Uterus (tissue), 4 donors: ENCODE results near the gene STK25. TPM values are rescaled to one million over a fixed set of nuclear protein-coding genes. Genes with fewer than 3 reads are reported as not detected.

Experiments
- DNase-seq, 2 donors: peaks; one replicate each; pipeline ENCODE4 v3.0.0-alpha.2; 2019 to 2020
- H3K27ac ChIP-seq, 2 donors: fragments of 200-600 bp; sonication (generic); 1 replicate in 1 of 2; 2 replicates in 1 of 2; pipeline ENCODE4 v1.5.1; 2016 to 2018
- H3K27me3 ChIP-seq, 2 donors: fragments of 200-600 bp; sonication (generic); one replicate each; pipeline ENCODE4 v1.5.1; 2018 to 2019; ENCODE audit warnings: control low read depth in 1 of 2
- H3K36me3 ChIP-seq, 2 donors: fragments of 200-600 bp; sonication (generic); one replicate each; pipeline ENCODE4 v1.5.1; 2019; ENCODE audit warnings: control low read depth in 1 of 2
- H3K4me1 ChIP-seq, 2 donors: fragments of 200-600 bp; sonication (generic); one replicate each; pipeline ENCODE4 v1.5.1; 2018 to 2019; ENCODE audit warnings: control low read depth in 1 of 2
- H3K4me3 ChIP-seq, 2 donors: fragments of 200-600 bp; sonication (generic); 1 replicate in 1 of 2; 2 replicates in 1 of 2; pipeline ENCODE4 v1.5.1; 2018 to 2019; ENCODE audit warnings: mild to moderate bottlenecking in 1 of 2
- H3K9me3 ChIP-seq, 2 donors: fragments of 200-600 bp; sonication (generic); one replicate each; pipeline ENCODE4 v1.5.1; 2019; ENCODE audit warnings: control low read depth in 1 of 2
- POLR2A ChIP-seq, 2 donors: fragments of 450-650 bp; IDR thresholded peaks; one replicate each; pipeline ENCODE4 v1.6.1; 2016; ENCODE audit warnings: antibody characterized with exemption in 2 of 2, mild to moderate bottlenecking in 1 of 2, moderate library complexity in 1 of 2
- intact Hi-C: fragments of 100-400 bp; cut with DNase I; formaldehyde crosslinking; loops from one replicate; pipeline ENCODE4 v1.15.1; 2023; ENCODE audit warnings: low total_unique reads
- total RNA-seq, 4 donors: library from RNA; depleted of rRNA in 3 of 4; stranded (reverse); fragments of >200 nt in 3 of 4; gene quantifications; one replicate each; pipeline versions ENCODE4 v1.1.0 to v1.2.4, GENCODE V29; 2014 to 2023
- TF ChIP-seq, protein P1 (sequence below), 4 experiments: fragments of 200-600 bp in 2 of 4; fragments of 450-650 bp in 2 of 4; sonication (generic) in 2 of 4; IDR thresholded peaks; one replicate each; pipeline ENCODE4 v1.5.1; 2016 to 2019; ENCODE audit warnings: antibody characterized with exemption in 4 of 4, mild to moderate bottlenecking in 2 of 4, moderate library complexity in 1 of 4
- donor health status: DM: yes; HTN: yes; CAD: no.

STK25 gene
- total RNA-seq, 4 donors from 2014 or later = 77.6 to 191 (median 165) TPM

DNA sequence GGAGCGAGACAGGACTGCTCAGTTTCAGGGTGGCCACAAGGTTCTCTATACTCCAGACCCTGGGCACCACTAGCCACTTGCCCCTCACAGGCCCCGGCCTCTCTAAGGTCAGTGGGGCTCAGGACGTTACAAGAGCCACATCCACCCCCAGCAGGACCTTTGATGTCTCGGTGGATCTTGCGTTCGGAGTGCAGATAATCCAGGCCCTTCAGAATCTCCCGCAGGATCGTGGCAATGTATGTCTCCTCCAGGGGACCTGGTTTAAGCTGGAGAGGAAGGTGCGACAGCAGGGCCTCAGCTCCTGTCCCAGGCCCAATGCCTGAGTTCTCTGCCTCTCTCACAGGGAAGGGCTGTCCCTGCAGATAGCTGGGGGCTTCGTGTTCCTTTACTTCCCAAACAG is 8.4 kb downstream of the STK25 start:
- no peak for DNase-seq
- TF ChIP-seq, protein P1, sequence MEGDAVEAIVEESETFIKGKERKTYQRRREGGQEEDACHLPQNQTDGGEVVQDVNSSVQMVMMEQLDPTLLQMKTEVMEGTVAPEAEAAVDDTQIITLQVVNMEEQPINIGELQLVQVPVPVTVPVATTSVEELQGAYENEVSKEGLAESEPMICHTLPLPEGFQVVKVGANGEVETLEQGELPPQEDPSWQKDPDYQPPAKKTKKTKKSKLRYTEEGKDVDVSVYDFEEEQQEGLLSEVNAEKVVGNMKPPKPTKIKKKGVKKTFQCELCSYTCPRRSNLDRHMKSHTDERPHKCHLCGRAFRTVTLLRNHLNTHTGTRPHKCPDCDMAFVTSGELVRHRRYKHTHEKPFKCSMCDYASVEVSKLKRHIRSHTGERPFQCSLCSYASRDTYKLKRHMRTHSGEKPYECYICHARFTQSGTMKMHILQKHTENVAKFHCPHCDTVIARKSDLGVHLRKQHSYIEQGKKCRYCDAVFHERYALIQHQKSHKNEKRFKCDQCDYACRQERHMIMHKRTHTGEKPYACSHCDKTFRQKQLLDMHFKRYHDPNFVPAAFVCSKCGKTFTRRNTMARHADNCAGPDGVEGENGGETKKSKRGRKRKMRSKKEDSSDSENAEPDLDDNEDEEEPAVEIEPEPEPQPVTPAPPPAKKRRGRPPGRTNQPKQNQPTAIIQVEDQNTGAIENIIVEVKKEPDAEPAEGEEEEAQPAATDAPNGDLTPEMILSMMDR (IDR thresholded peaks at IDR 0.05) = no peak
- Histone ChIP-seq H3K27me3 (no peaks in the 10 kb centered on the region), H3K27ac (no peak overlapping the region), H3K4me3 (no peak overlapping the region), H3K9me3 (no peaks in the 10 kb centered on the region), H3K4me1 (no peaks in the 10 kb centered on the region), H3K36me3 (no peaks in the 10 kb centered on the region)
- intact Hi-C loops = no loop called here

DNA sequence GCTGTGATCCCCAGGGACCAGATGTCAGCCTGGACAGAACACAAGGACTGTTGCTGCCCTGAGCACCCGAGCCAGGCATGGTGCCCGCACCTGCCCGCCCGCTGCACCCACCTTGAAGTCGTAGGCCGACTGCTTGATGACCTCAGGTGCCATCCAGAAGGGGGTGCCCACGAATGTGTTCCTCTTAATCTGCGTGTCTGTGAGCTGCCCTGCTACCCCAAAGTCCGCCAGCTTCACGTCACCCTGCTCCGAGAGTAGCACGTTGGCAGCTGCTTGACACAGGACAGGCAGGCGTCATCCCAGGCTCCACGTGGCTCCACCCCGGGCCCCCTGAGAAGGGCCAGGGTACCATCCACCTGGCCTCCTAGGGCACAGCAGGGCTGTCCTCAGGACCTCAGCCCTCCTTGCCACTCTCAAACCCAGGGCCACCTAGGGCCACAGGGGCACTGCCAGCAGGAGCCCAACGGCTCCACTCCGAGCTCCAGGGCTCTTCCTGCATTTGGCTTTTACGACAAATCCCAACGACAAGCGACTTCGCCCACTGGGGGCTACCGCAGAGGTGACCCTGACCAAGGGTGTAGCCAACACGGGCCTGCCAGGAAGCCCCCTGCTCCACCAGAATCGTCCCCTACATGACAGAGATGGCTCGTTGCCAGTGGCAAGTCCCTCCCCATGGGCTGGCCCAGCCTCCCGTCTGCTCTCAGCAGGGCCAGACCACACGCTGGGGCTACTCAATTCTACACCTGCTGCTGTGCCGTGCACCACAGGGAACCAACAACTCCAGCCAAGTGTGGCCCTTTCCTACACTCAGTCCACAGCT is 9.0 kb downstream of the STK25 start:
- no peak for TF ChIP-seq POLR2A (IDR thresholded peaks at IDR 0.05)
- TF ChIP-seq, protein P1 (IDR thresholded peaks at IDR 0.05) = no peak
- H3K4me1 ChIP-seq = no peaks in the 10 kb centered on the region
- no peaks in the 10 kb centered on the region for H3K27me3 ChIP-seq
- DNase-seq = no peak
- H3K9me3 ChIP-seq = no peaks in the 10 kb centered on the region
- H3K4me3 ChIP-seq = no peak overlapping the region
- no peaks in the 10 kb centered on the region for H3K36me3 ChIP-seq
- H3K27ac ChIP-seq = no peak overlapping the region
- intact Hi-C loops = no loop called here

DNA sequence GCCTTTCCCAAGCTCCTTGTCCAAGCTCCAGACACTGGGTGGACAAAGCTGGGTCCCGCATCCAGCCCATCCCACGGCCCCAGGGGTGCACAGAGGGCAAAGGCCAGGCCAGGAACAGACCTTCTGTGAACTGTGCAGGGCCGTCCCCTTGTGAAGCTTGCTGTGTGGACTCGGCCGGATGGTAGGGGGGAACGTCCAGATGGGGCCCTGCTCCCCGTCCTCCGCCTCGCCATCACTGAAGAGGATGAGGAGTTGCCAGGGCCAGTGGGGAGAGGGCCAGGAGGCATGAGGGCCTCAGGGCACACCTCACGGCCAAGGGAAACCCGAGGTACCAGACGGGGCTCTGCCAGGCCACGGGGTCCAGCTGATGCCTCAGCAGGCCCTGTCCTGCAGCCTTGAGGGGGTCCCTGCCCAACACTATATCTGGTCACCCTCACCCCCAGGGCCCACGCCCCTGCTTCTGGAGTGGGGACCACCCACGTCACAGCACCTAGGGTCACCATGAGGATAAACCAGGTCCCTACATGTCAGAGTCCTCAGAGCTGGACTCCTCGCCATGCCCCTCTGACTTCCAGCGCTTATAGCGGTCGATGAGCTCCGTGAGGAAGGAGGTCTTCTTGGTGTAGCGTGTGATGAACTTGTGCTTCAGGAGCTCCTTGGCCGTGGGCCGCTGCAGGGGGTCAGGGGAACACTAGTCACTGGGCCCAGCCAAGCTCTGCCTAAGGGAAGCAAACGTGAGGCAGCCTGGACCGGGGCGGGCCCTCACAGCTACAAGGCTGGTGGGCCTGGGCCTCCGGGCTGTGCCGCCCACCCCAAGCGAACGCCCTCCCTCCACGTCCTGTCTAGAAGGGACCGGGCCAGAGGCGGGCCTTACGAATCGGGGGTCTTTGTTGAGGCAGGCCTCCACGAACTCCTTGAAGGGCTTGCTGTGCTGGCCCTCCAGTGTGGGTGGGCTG is 10.0 kb downstream of the STK25 start:
- Histone ChIP-seq H3K9me3 (no peaks in the 10 kb centered on the region), H3K36me3 (no peaks in the 10 kb centered on the region), H3K4me1 (no peaks in the 10 kb centered on the region), H3K4me3 (no peak overlapping the region), H3K27me3 (no peaks in the 10 kb centered on the region), H3K27ac (no peak overlapping the region)
- TF ChIP-seq POLR2A (IDR thresholded peaks at IDR 0.05) = no peak
- TF ChIP-seq, protein P1 (IDR thresholded peaks at IDR 0.05) = no peak
- intact Hi-C loops = no loop called here
- DNase-seq = no peak

DNA sequence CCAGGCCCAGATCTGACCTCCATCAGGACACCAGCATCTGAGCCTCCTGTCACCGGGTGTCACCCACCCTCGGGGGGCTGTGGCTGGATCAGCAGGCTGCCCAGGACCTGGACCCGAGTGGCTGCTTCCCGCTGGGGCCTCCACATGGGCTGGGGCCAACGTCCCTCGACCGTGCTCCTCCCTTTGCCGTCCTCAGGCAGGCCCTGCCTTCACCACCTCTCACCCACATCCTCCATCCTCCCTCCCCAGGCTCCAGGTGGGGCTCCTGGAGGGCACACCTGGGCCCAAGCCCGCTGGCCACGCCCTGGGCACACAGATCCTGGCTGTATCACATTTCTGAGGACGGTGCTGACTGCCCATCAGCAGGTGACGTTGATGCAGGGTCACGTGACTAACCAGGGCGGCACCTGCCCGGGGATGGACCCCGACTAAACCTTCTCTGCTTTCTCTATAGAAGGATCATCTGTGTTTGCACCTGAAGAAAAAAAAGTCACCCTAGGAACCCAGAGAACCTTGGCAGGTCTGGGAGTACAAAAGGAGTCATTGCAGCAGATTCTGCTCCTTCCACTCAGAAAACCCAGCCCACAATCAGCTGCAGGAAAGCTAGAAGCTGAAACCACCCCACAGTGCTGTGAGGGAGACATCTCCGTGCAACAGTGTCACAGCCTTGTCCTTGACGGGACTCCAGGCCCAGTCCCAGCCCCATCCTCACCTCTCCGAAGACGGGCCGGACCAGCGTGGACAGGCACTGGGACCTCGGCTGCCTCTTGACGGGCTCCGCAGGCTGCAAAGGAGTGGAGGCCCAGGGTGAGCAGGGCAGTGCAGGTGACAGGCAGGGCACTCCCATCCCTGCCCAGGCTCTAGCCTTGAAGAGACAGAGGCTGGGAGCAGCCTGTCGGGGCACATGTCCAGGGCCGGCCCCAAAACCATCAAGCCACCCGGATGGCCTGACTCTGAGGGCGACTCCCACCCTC is 11.2 kb downstream of the STK25 start:
- Histone ChIP-seq H3K27me3 (no peaks in the 10 kb centered on the region), H3K4me1 (no peaks in the 10 kb centered on the region), H3K4me3 (no peak overlapping the region), H3K9me3 (no peaks in the 10 kb centered on the region), H3K27ac (no peak overlapping the region), H3K36me3 (no peaks in the 10 kb centered on the region)
- TF ChIP-seq, protein P1 (IDR thresholded peaks at IDR 0.05) = no peak
- no peak for TF ChIP-seq POLR2A (IDR thresholded peaks at IDR 0.05)
- intact Hi-C loops = no loop called here
- no peak for DNase-seq
